Measurements from ENCODE around the gene PLXDC1.
"Not testable (repeated sequence)": the region's sequence is repeated elsewhere in the genome, so short reads cannot be mapped to it uniquely, and the experiment has no call there.

The PLXDC1 gene

GRCh38 chr17:39173080-39173479 lies 21.6 kb upstream of the PLXDC1 start:
- DNase-seq (ENCODE audit: extremely low read depth, low read depth): no peak
- no peak overlapping the region for H3K4me3 ChIP-seq (replicated peaks; ENCODE audit: low read depth, low read length)
- TF ChIP-seq, protein P1, sequence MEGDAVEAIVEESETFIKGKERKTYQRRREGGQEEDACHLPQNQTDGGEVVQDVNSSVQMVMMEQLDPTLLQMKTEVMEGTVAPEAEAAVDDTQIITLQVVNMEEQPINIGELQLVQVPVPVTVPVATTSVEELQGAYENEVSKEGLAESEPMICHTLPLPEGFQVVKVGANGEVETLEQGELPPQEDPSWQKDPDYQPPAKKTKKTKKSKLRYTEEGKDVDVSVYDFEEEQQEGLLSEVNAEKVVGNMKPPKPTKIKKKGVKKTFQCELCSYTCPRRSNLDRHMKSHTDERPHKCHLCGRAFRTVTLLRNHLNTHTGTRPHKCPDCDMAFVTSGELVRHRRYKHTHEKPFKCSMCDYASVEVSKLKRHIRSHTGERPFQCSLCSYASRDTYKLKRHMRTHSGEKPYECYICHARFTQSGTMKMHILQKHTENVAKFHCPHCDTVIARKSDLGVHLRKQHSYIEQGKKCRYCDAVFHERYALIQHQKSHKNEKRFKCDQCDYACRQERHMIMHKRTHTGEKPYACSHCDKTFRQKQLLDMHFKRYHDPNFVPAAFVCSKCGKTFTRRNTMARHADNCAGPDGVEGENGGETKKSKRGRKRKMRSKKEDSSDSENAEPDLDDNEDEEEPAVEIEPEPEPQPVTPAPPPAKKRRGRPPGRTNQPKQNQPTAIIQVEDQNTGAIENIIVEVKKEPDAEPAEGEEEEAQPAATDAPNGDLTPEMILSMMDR (IDR thresholded peaks at IDR 0.05; ENCODE audit: low read depth, low read length, missing control alignments): no peak

DNA sequence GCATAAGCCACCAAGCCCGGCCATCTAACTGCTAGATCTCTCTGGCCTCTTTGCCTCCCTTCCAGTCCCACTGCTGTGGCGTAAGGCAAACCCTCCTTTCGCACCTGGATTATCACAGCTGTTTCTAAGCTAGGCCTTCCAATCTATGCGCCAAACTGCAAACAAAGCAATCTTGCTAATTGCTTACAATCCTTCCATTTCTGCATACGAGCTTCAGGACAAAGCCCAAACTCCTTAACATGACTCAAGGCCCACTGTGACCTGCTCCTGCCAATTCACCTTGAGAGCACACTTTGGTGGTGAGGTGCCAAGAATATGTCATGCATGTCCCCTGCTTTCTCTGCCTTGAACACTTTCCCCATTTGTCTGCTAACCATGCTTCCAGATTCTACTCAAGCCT lies 20.5 kb upstream of the PLXDC1 start:
- TF ChIP-seq, protein P1 (IDR thresholded peaks at IDR 0.05; ENCODE audit: low read depth, low read length, missing control alignments): no peak
- no peak for DNase-seq (ENCODE audit: extremely low read depth, low read depth)
- H3K4me3 ChIP-seq (replicated peaks; ENCODE audit: low read depth, low read length): no peak overlapping the region

GRCh38 chr17:39170558-39170957 lies 19.1 kb upstream of the PLXDC1 start:
- no peak overlapping the region for H3K4me3 ChIP-seq (replicated peaks; ENCODE audit: low read depth, low read length)
- no peak for DNase-seq (ENCODE audit: extremely low read depth, low read depth)
- TF ChIP-seq, protein P1 (IDR thresholded peaks at IDR 0.05; ENCODE audit: low read depth, low read length, missing control alignments): no peak

- TF ChIP-seq, protein P1 (IDR thresholded peaks at IDR 0.05; ENCODE audit: low read depth, low read length, missing control alignments): no peak
- no peak overlapping the region for H3K4me3 ChIP-seq (replicated peaks; ENCODE audit: low read depth, low read length)
- DNase-seq (ENCODE audit: extremely low read depth, low read depth): no peak
These were observed 18.7 kb upstream of the PLXDC1 start for GRCh38 chr17:39170109-39170508.

DNA sequence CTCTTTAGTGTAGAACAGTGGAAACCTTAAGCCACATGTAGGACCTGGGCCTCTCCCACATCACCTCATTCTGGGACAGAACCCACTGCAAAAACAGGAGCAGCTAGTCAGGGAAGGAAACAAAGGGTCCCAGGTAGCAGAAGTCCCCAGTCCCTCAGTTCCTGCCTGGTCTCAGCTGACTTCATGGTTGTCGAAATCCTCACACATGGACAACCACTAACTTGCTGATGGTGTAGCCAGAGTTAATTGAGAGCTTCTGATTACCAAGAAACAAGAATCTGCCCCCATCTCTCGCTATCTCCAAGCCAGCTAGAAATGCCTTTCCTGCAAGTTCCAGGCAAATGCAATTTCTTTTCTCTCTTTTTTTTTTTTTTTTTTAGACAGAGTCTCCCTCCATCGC lies 18.1 kb upstream of the PLXDC1 start:
- no peak for DNase-seq (ENCODE audit: extremely low read depth, low read depth)
- TF ChIP-seq, protein P1 (IDR thresholded peaks at IDR 0.05; ENCODE audit: low read depth, low read length, missing control alignments): no peak

GRCh38 chr17:39169101-39169500 lies 17.7 kb upstream of the PLXDC1 start:
- TF ChIP-seq, protein P1 (IDR thresholded peaks at IDR 0.05; ENCODE audit: low read depth, low read length, missing control alignments): no peak
- no peak for DNase-seq (ENCODE audit: extremely low read depth, low read depth)
- H3K4me3 ChIP-seq (replicated peaks; ENCODE audit: low read depth, low read length): no peak overlapping the region

More for the DNA sequence above, 18.1 kb upstream of the PLXDC1 start:
- no peak overlapping the region for H3K4me3 ChIP-seq (replicated peaks; ENCODE audit: low read depth, low read length)

DNA sequence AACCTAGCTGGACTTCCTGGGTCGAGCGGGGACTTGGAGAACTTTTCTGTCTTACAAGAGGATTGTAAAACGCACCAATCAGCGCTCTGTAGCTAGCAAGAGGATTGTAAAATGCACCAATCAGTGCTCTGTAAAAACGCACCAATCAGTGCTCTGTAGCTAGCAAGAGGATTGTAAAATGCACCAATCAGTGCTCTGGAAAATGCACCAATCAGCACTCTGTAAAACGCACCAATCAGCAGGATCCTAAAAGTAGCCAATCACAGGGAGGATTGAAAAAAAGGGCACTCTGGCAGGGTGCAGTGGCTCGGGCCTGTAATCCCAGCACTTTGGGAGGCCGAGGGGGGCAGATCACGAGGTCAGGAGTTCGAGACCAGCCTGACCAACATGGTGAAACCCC lies 17.1 kb upstream of the PLXDC1 start:
- DNase-seq (ENCODE audit: extremely low read depth, low read depth); H3K4me3 ChIP-seq (replicated peaks; ENCODE audit: low read depth, low read length): not testable (repeated sequence)

All from HFF-Myc (cell line).